ENCODE results near the gene DNAH2. TPM values are rescaled to one million over a fixed set of nuclear protein-coding genes. Genes with fewer than 3 reads are reported as not detected.
A peak's percentile ranks its signal among the peaks of the same experiment; 100 is the strongest.

Gene DNAH2
- total RNA-seq, 1 experiment from 2014 or later: 0.15 TPM

- H3K4ac ChIP-seq (ENCODE audit: low read depth, low read length): no peak overlapping the region
- H2BK12ac ChIP-seq (ENCODE audit: insufficient read length, low read depth, low read length): no peak overlapping the region
- H4K8ac ChIP-seq (replicated peaks; ENCODE audit: insufficient read length, low read depth, low read length): no peak overlapping the region
- H3K36me3 Mint-ChIP-seq (ENCODE audit: insufficient read depth in 1 of 3, low read depth in 3 of 3): peaks cover 0 to 7% (median 0%) of the 10 kb centered on the region in 3 experiments; a peak in 3 of 7 replicates
- H2BK120ac ChIP-seq (ENCODE audit: low read depth, low read length, poor library complexity, severe bottlenecking): no peak overlapping the region
- H2BK15ac ChIP-seq (ENCODE audit: low read depth, low read length): no peak overlapping the region
- H3K9me3 ChIP-seq (ENCODE audit: control insufficient read depth, low read depth, low read length): no peaks in the 10 kb centered on the region
- H3K56ac ChIP-seq (ENCODE audit: insufficient read length, low read depth, low read length): no peak overlapping the region
- H2BK20ac ChIP-seq (ENCODE audit: low read depth, low read length, poor library complexity, severe bottlenecking): no peak overlapping the region
- no peak overlapping the region for H3K9ac ChIP-seq (ENCODE audit: extremely low read depth, insufficient read length, low read length)
- H3K27ac Mint-ChIP-seq: no peak overlapping the region; a peak in 1 of 7 replicates
- WGBS (ENCODE audit: extremely low coverage, insufficient read length, low lambda C conversion rate): no CpG with 5 or more reads among the region's 7 CpGs
- H3K79me2 ChIP-seq (ENCODE audit: insufficient read depth, low read length): no peaks in the 10 kb centered on the region
- no peaks in the 10 kb centered on the region for H3K23me2 ChIP-seq (ENCODE audit: insufficient read length, low read depth, low read length, poor library complexity, severe bottlenecking)
- TF ChIP-seq CTCF (conservative IDR thresholded peaks at IDR 0.05): peak; percentile 59
- no peak overlapping the region for H2BK5ac ChIP-seq (ENCODE audit: insufficient read length, low read length)
- no peaks in the 10 kb centered on the region for H3K9me3 Mint-ChIP-seq
- DNase-seq: peak; percentile 74
- no peak overlapping the region for H3K23ac ChIP-seq (ENCODE audit: insufficient read length, low read depth, low read length)
- H3K14ac ChIP-seq (ENCODE audit: insufficient read depth, low read length): no peak overlapping the region
- H3K27me3 ChIP-seq (ENCODE audit: insufficient read depth, low read length): no peaks in the 10 kb centered on the region; the same call in 1 of the 2 replicates
- no peak overlapping the region for H3T11ph ChIP-seq (ENCODE audit: low read length)
- H3K4me2 ChIP-seq (ENCODE audit: insufficient read depth, insufficient read length, low read length): no peak overlapping the region
- H4K91ac ChIP-seq (ENCODE audit: insufficient read length, low read depth, low read length): no peak overlapping the region
- H3K4me1 ChIP-seq (ENCODE audit: insufficient read depth, low read length): peaks cover 3% of the 10 kb centered on the region
- H3K79me1 ChIP-seq (ENCODE audit: insufficient read depth, low read depth, low read length, poor library complexity, severe bottlenecking): no peaks in the 10 kb centered on the region
- peaks cover 32 to 52% of the 10 kb centered on the region in 2 experiments for H3K4me1 Mint-ChIP-seq
- no peak overlapping the region for H4K5ac ChIP-seq (ENCODE audit: insufficient read length, low read depth, low read length)
- no peak overlapping the region for H2AFZ ChIP-seq (ENCODE audit: low read length)
- H2AK5ac ChIP-seq (ENCODE audit: insufficient read length, low read length): no peak overlapping the region
- H3K27ac ChIP-seq (ENCODE audit: insufficient read length, low read depth, low read length): no peak overlapping the region
- H3K27me3 Mint-ChIP-seq (ENCODE audit: low read depth): peaks cover 54% of the 10 kb centered on the region
- peak overlapping the region in 1 of 2 experiments; percentile 67; a peak in 3 of 5 replicates for H3K4me3 Mint-ChIP-seq
- no peak overlapping the region for H3K18ac ChIP-seq (ENCODE audit: insufficient read length, low read depth, low read length)
- no peaks in the 10 kb centered on the region for H4K20me1 ChIP-seq (ENCODE audit: control insufficient read depth, insufficient read depth, insufficient read length)
These were observed 6.3 kb upstream of the DNAH2 start for GRCh38 chr17:7711051-7711755.
